Measurements from ENCODE around the gene AZU1. TPM values are rescaled to one million over a fixed set of nuclear protein-coding genes. Genes with fewer than 3 reads are reported as not detected.

The AZU1 gene
- total and polyA plus RNA-seq, 7 donors = 0.03 to 1.1 (median 0.36) TPM; not detected in 4

- TF ChIP-seq POLR2A (IDR thresholded peaks at IDR 0.05) = no peak
- no peak for TF ChIP-seq EP300 (IDR thresholded peaks at IDR 0.05)
- no peak for TF ChIP-seq CTCF (IDR thresholded peaks at IDR 0.05)
- TF ChIP-seq POLR2AphosphoS5 (IDR thresholded peaks at IDR 0.05) = peak in 2 of 4 donors; percentile 8 to 60
- no peaks in the 10 kb centered on the region for H3K27me3 ChIP-seq
- WGBS, 2 donors = 1% methylated on average over 129 of the region's 129 CpGs
- H3K4me1 ChIP-seq = peaks cover 0 to 60% (median 56%) of the 10 kb centered on the region in 4 donors
- no peaks in the 10 kb centered on the region for H3K9me3 ChIP-seq
- H3K4me3 ChIP-seq = peak overlapping the region; percentile 76 to 100 (median 96)
- intact Hi-C loops (cut with DNase I) = loop anchor here (5.0 kb wide), 2 partner anchors 55 to 135 kb away; partner anchors contain the start of genes ELANE and RNF126
- peak; percentile 95 for DNase-seq
- H3K36me3 ChIP-seq = peaks cover 0 to 7% (median 0%) of the 10 kb centered on the region in 4 donors
- peak overlapping the region; percentile 93 to 100 (median 97) for H3K27ac ChIP-seq
Observed at GRCh38 chr19:797528-798414, 29.9 kb upstream of the AZU1 start.

GRCh38 chr19:798415-799075 is 29.1 kb upstream of the AZU1 start:
- TF ChIP-seq CTCF (IDR thresholded peaks at IDR 0.05) = no peak
- TF ChIP-seq EP300 (IDR thresholded peaks at IDR 0.05) = no peak
- no peak for TF ChIP-seq POLR2A (IDR thresholded peaks at IDR 0.05)

GRCh38 chr19:799076-799881 is 28.4 kb upstream of the AZU1 start:
- H3K27me3 ChIP-seq = no peaks in the 10 kb centered on the region
- no peak for DNase-seq
- intact Hi-C loops (cut with DNase I) = loop anchor here (5.0 kb wide), 2 partner anchors 53 to 137 kb away; partner anchors contain the start of genes ELANE and RNF126
- H3K27ac ChIP-seq = peak overlapping the region; percentile 93 to 100 (median 97)
- TF ChIP-seq CTCF (IDR thresholded peaks at IDR 0.05) = no peak
- no peak for TF ChIP-seq POLR2A (IDR thresholded peaks at IDR 0.05)
- TF ChIP-seq POLR2AphosphoS5 (IDR thresholded peaks at IDR 0.05) = no peak
- peak overlapping the region; percentile 76 to 100 (median 96) for H3K4me3 ChIP-seq
- WGBS, 2 donors = 4 to 17% methylated on average over 28 of the region's 28 CpGs
- peaks cover 0 to 71% (median 68%) of the 10 kb centered on the region in 4 donors for H3K4me1 ChIP-seq
- H3K9me3 ChIP-seq = no peaks in the 10 kb centered on the region
- H3K36me3 ChIP-seq = peaks cover 0 to 17% (median 4%) of the 10 kb centered on the region in 4 donors

More at GRCh38 chr19:798415-799075, 29.1 kb upstream of the AZU1 start:
- Histone ChIP-seq H3K4me3 (peak overlapping the region; percentile 76 to 100 (median 96)), H3K4me1 (peaks cover 0 to 67% (median 64%) of the 10 kb centered on the region in 4 donors), H3K9me3 (no peaks in the 10 kb centered on the region), H3K27ac (peak overlapping the region; percentile 93 to 100 (median 97)), H3K36me3 (peaks cover 0 to 10% (median 0%) of the 10 kb centered on the region in 4 donors), H3K27me3 (no peaks in the 10 kb centered on the region)
- DNase-seq = no peak
- WGBS, 2 donors = 1% methylated on average over 44 of the region's 44 CpGs
- intact Hi-C loops (cut with DNase I) = loop anchor here (5.0 kb wide), 2 partner anchors 54 to 136 kb away; partner anchors contain the start of genes ELANE and RNF126

- DNase-seq = no peak
- Histone ChIP-seq H3K27me3 (no peaks in the 10 kb centered on the region), H3K4me1 (peaks cover 0 to 70% (median 66%) of the 10 kb centered on the region in 4 donors), H3K4me3 (peak overlapping the region in 3 of 4 donors; percentile 16 to 34 (median 26)), H3K27ac (peak overlapping the region; percentile 70 to 100 (median 97)), H3K36me3 (peaks cover 7 to 30% (median 16%) of the 10 kb centered on the region in 4 donors), H3K9me3 (no peaks in the 10 kb centered on the region)
- intact Hi-C loops (cut with DNase I) = loop anchor here (2.0 kb wide), 1 partner anchor 268 kb away; no protein-coding TSS in a partner anchor
- 11 to 48% methylated on average over 17 of the region's 17 CpGs for WGBS, 2 donors
- TF ChIP-seq CTCF (IDR thresholded peaks at IDR 0.05) (no peak), POLR2A (IDR thresholded peaks at IDR 0.05) (no peak), EP300 (IDR thresholded peaks at IDR 0.05) (no peak), POLR2AphosphoS5 (IDR thresholded peaks at IDR 0.05) (no peak)
Observed at GRCh38 chr19:800360-801029, 27.1 kb upstream of the AZU1 start.

All from sigmoid colon (tissue), 7 donors.